ENCODE measurements around the gene S100P.

DNA sequence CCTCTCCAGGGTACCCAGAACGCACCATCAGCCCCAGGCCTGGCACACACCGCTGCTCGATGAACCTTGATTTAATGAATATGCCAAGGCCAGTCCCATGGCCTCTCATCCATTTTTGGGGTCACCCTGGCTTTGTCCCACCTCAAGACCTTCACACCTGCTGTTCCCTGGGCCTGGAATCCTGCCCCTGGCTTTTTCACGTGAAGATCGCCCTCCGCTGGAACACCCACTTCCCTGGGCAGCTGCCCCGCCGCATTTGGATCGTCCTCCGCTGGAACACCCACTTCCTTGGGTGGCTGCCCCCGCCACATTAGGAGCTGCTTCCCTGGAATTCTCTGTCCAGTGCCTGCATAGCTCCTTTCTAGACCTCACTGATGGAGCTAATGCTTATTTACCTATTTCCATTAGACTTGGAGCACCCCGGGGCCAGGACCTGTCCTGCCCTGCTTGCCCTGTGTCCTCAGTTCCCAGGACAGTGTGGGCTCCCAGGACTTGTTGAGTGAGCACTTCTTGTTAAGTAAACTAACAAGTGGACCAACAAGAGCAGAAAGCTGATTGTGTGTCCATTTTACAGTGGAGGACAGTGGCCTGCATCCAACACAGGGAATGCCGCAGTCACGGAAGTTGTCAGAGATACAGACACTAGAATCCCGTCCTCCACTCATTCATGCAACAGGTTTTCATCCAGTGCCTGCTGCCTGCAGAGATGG, 34.8 kb downstream of the S100P start:
- no peak for TF ChIP-seq POLR2A (IDR thresholded peaks at IDR 0.05; ENCODE audit: low read length)
- no peak for TF ChIP-seq GATA1 (IDR thresholded peaks at IDR 0.05; ENCODE audit: low read depth, low read length)
